CD4-positive, alpha-beta T cell treated with Interleukin-15 for 4 hours (primary cell): ENCODE measurements around the gene ACSBG1.
A peak's percentile ranks its signal among the peaks of the same experiment; 100 is the strongest.
"Not testable (repeated sequence)": the region's sequence is repeated elsewhere in the genome, so short reads cannot be mapped to it uniquely, and the experiment has no call there.

Experiments used
- DNase-seq: peaks from one replicate; pipeline ENCODE4 v3.0.0-alpha.2; 2020; ENCODE audit warnings: low spot score

ACSBG1 gene

DNA sequence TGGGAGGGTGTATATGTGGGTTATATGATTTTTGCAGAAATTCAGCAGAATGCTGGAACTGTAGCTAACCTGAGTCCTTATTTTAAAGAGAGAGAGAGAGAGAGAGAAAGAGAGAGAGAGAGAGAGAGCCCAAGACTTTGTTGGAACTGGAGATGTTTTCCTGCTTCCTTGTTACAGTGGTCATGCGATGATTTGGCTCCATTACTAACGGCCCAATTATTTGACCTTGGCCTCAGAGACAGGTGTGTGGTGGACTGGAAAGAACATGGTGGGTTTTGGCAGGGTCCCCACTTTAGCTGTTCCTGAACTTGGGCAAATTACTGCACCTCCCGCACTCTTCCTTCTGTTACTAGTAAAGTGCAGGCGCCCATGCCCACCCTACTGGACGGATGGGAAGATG lies 14.8 kb upstream of the ACSBG1 start:
- no peak for DNase-seq

DNA sequence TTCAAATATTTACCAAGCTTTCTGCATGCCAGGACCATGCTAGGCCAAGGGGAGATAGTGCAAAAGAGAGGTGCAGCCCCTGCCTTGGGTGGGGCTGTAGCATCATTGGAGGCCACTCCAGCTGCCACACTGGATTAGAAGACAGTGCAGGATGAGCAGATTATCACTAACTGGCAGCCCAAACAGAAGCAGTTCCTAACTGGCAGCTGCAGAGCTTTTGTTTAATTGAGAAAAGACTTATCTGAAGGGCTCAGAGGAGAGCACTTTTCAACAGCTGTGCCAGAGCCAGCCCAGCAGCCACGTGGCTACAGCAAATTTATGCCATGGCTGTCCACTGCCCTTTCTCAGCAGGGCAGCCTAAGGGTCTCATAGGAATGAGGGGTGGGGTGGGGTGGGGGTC lies 13.5 kb upstream of the ACSBG1 start:
- no peak for DNase-seq

DNA sequence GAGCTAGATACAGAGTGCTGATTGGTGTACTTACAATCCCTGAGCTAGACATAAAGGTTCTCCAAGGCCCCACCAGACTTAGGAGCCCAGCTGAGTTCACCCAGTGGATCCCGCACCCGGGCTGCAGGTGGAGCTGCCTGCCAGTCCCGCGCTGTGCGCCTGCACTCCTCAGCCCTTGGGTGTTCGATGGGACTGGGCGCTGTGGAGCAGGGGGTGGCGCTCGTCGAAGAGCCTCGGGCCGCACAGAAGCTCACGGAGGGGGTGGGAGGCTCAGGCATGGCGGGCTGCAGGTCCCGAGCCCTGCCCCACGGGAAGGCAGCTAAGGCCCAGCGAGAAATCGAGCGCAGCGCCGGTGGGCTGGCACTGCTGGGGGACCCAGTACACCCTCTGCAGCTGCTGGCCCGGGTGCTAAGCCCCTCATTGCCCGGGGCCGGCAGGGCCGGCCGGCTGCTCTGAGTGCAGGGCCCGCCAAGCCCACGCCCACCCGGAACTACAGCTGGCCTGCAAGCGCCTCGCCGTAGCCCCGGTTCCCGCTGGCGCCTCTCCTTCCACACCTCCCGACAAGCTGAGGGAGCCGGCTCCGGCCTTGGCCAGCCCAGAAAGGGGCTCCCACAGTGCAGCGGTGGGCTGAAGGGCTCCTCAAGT lies 11.7 kb upstream of the ACSBG1 start:
- DNase-seq: not testable (repeated sequence)

DNA sequence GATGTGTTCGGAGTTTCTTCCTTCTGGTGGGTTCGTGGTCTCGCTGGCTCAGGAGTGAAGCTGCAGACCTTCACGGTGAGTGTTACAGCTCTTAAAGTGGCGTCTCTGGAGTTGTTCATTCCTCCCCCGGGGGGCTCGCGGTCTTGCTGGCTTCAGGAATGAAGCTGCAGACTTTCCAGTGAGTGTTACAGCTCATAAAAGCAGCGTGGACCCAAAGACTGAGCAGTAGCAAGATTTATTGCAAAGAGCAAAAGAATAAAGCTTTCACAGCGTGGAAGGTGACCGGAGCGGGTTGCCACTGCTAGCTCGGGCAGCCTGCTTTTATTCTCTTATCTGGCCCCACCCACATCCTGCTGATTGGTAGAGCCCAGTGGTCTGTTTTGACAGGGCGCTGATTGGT lies 11.0 kb upstream of the ACSBG1 start:
- DNase-seq: not testable (repeated sequence)

DNA sequence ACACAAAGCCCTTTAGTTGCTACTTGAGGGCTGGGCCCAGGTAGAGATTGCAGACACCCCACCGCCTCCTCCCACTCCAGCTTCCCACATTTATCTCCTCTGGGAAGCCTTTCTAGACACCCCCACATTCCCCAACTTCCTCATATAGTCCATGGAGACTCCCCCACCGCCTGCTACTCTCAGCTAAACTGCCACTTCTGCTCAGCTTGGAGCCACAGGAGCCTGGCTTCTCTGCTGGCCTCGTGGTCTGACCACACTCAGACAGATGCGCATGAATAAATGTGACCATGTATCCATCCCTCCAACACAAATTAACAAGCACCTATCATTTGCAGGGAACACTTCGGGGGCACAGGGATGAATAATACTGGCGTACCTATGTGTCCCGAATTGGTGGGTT lies 10.5 kb upstream of the ACSBG1 start:
- no peak for DNase-seq

DNA sequence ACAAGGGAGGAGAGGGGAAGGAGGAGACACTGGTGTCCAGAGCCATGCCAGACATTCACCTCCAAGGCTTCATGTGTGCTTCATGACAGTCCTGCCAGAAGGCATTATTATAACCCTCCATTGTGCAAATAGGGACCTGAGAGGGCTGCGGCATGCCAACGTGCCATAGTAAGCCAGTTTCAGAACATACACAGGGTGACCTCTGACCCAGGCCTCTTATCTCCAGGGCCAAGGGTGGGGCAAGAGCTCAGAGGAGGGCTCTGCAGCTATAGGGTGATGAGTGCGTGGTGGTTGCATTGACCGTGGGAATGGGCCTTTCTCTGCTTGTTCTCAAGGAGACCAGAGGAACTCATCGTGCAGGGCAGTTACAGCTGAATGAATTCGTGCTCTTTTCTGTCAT lies 9.7 kb upstream of the ACSBG1 start:
- no peak for DNase-seq

DNA sequence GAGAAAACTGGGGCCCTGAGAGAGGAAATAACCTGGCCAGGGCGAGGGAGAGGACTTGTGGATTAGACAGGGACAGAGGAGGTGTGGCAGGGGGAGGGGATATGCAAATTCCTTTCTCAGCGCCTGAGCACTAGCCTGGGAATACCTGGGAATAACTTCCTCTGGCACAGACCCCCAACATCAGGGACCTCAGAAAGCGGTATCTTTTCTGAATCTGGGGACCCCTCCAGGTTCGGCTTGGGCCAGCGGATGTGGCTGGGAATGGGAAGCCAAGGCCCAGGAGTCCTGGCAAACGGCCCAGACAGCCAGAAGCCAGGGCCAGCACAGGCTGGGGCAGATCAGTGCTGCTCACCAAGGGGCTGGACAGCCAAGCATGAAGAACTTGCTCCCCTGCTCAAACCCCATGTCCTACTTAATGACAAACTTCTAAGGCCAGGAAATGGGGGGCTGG lies 9.2 kb upstream of the ACSBG1 start:
- no peak for DNase-seq

DNA sequence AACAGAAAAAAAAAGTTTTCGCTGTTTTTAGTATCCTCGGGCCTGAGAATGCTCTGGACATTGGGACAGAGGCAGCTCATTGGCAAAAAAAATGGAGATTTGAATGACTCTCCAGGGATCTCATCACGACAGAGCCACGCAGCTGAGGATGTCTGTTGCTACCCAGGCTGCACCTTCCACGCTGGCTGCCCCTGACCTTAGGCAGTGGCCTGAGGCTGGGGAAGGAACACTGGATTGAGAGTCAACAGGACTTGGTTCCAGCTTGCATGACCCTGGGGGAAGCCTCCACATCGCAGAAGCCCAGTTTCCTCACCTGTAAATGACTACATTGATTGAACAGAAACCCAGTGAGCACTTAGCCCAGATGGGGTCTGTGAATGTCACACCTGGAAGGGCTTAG lies 8.7 kb upstream of the ACSBG1 start:
- DNase-seq: no peak

DNA sequence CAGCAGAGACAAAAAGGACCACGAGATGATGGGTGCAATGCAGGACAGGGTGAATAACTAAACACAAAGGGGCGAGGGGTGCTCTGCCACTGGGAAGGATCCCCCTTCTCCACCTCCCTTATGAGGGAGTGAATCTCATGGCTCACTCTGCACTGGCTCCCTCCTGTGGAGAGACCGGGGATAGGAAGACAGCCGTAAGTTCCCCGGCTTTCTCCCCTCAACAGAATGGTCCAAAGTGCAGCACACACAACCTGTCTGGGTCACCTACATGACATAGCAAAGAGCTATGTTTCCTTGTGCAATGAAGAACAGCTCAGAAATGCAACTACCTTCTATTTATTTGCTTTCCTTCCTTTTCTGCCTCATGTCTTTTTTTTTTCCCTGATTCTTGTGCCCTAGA lies 7.8 kb upstream of the ACSBG1 start:
- DNase-seq: no peak

DNA sequence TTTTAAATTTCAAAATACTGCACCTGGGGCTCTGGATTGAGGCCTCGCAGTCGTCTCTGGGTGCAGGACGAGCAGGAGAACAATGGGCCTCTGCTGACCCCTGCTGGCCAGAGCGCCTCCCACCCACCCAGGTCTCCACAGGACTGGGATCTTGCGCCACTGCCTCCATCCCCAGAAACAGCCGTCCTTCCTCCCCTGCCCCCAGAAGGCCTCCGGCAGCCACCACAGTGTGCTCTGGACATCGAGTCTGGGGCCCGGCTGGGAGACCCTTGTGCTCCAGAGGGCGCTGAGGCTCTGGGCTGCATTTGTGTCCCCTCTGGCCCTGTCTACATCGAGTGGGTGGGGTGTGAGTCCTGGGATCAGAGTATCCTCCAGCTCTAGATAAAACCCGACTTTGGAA lies 6.7 kb upstream of the ACSBG1 start:
- DNase-seq: peak; percentile 78

DNA sequence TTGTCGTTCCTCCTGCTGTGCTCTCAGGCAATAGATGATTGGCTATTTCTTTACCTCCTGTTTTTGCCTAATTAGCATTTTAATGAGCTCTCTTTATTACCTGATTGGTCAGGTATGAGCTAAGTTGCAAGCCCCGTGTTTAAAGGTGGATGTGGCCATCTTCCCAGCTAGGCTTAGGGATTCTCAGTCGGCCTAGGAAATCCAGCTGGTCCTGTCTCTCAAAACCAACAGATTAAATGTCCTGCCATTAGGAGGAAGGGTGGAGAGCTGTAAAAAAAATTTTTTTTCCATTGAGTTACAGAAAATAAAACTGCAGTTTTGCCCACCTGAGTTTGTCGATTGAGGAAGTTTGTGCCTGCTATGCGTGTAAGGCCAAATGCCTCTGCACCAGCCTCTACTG lies 5.4 kb upstream of the ACSBG1 start:
- DNase-seq: no peak

DNA sequence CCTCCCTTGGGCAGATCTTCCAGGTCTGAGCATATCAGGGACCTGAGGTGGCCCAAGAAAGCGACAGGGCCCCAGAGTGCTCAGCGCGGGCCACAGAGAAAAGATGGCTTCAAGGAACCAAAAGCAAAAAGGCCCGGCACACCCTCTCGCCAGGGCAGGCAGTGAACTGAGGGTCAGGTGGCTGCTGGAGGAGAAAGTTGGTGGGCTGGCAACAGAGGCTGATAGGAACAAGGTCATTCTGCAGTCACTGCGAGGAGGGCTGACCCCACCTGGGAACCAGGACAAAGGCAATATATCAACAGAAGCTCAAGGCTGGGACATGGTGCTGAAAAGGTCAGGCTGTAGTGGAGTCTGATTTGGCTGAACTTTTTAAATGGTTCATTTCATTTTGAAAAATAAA lies 2.8 kb upstream of the ACSBG1 start:
- no peak for DNase-seq

DNA sequence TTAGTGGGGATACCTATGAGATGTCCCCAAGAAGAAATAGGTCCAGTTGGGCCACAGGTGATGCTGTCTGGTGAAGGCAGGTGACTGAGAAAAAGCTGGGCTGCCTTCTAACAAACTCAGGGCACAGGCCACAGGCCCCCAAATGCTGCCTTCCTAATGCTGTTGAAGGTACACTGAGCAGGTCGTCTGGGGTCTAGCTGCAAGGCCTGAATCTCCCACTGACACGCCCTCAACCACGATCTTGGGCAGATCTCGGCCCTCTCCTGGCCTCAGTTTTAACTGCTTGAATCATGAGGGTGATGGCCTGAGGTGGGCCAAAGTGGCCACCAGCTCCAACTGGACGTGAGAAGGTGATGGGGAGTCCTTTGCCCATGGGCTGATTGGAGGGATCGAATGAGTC lies 2.1 kb upstream of the ACSBG1 start:
- no peak for DNase-seq

DNA sequence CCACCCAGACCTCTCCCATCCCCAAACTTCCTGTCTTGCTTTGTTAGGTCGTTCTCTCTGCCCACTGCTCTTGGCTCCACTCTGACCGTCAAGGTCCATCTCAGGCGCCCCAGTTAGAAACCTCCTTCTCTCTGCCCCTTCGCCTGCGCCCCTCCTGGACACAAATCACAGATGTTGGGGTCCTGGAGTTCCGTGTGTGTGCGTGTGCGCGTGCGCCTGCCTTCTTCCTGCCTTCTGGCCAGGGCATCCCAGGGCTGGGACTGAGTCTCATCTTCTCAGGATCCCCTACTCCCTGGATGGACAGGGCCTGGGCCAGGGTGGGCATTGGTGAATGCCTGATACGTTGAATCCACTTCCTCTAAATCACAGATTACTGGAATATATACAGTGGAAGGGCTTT lies 869 bp downstream of the ACSBG1 start:
- DNase-seq: no peak

DNA sequence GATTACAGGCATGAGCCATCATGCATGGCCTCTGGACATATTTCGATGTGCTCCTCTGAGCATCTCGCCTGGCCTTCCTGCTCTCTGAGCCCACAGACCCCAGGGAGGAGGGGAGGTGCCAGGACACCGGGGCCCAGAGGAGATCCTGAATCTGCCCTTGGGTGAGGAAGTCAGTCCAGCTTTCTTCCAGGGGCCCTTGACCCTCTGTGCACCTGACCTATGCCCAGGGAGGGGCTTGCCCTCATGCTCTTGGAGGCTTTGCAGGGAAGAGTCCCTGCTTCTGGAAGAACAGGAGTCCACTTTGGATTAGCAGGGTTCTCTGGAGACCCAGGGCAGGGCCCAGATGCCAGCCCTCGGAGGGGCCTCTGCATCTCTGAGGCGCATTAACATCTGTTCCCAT lies 1.4 kb downstream of the ACSBG1 start:
- no peak for DNase-seq

DNA sequence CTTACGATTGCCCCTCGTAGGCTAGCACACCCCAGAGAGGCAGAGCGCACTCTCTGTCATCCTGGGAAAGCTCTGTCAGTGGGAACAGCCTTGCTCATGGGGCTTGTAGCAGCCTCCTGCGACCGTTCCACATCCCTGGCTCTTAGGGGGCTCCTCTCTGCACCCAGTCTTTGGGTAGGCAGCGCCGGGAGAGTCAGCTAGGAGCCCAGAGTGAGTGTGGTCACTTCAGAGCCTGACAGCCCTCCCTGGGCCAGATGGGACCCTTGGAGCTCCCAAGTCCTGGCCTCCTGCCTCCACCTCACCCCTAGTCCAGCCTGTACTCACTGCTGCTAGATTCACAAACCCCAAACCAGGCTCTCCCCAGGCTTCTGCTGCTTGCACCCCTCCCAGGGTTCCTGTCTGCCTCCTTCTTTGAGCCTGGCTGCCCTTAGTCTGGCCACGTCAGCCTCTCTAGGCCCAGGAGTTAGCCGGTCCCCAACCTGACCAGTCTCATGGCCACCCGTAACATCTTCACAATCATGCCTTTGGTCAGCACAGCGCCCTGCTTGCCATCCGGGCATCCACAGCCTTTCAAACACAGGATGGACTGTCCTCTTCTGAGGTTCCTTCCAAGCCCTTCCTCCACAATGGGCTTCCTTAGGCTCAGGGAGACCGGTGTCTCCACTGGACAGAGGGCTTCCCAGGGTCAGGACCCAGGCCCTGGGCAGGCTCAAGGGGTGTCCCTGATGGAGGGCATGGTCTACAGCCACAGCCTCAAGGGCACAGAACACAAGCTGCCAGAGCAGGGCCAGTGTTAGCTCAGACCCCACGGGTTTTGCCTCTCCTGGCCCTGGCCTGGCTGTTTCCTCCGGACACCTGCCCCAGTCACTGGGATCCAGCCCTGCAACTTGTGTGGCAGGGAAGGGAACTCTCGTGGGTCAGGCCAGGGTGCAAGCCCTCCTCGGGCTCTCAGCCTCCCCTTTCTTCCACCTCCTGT lies 4.6 kb downstream of the ACSBG1 start:
- no peak for DNase-seq

DNA sequence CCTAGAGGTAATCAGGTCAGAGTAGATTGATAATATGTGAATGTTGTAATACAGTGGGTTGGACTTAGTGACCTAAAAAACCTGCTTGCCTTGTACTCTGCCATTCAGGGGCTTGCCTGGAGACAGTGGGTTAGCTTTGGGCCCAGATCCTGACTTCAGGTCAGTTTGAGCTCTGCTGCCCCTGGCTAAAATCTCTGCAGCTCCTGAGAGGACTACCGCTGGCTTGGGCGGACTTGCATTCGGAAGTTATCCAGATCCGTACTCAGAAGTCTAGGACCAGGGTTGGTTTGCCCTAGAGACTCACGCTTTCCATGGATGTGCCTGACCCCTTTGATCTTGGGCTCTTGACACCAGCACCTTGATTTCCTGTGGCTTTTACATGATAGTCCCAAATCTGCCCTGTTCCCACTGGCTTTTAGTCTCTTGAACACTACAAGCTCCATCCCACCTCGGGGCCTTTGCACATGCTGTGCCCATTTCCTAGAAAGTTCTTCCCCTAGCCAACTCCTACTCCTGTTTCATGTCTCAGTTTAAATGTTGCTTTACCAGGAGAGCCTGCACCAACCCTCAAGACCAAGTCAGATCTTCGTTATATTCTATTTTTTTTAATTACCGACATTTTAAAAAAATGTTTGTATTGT lies 5.9 kb downstream of the ACSBG1 start:
- no peak for DNase-seq

DNA sequence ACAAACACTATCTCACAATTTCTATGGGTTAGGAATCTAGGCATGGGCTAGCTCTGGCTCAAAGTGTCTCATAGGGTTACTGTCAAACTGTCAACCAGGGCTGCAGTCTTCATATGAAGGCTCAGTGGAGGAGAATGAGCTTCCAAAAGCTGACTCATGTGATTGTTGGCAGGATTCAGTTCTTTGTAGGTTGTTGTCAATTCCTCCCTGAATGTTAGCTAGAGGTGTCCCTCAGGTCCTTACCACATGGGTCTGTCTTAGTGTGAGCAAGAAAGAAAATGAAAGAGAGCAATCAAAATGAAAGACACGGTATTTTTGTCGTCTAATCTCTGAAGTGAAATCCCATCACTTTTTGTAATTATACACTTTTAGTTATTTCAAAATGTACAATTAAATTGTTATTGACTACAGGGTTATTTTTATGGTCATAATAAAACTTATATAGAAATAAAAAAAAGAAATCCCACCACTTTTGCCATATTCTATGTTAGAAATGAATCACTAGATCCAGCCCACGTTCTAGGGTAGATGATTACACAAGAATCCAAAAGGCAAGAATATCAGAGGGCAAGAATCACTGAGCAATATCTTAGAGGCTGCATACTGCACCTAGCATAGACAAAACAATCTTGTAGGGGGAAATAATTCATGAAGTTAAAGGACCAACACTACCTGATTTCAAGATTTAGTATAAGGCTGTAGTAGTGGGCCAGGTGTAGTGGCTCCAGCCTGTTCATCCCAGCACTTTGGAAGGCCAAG lies 8.4 kb downstream of the ACSBG1 start:
- DNase-seq: no peak

DNA sequence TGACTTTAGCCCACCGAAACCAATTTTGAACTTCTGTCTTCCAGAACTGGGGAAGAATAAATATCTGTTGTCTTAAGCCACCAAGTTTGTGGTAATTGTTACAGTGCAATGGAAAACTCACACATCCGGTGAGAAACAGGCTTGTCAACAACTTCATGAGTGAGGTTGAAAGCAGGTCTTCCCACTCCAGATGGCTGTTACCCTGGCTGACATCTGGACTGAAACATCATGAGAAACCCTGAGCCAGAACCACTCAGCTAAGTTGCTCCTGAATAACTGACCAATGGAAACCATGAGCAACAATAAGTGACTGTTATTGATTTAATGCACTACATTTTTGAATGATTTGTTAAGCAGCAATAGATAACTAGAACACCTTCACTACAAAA lies 10.3 kb downstream of the ACSBG1 start:
- no peak for DNase-seq

DNA sequence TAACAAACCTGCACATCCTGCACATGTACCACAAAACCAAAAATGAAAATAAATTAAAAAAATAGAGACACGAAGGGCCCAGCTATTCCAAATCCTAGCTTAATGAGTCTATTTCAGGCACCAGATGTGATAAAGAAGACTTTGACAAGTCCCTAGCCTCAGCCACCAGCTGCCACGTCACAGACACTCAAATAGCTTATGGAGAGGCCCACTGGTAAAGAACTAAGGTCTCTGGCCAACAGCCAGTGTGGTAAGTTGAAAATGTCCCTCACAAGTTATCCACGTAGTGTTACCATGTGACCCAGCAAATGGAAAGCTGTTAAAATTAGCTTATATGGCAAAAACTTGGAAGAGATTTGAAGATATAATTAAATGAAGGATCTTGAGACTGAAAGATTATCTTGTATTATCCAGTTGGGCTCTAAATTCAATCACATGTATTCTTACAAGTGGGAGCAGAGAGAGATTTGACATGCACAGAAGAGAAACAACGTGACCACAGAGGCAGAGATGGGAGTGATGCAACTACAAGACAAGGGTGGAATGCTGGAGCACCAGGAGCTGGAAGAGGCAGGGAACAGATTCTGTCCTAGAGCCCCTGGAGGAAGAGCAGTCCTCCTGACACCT lies 10.9 kb downstream of the ACSBG1 start:
- no peak for DNase-seq

DNA sequence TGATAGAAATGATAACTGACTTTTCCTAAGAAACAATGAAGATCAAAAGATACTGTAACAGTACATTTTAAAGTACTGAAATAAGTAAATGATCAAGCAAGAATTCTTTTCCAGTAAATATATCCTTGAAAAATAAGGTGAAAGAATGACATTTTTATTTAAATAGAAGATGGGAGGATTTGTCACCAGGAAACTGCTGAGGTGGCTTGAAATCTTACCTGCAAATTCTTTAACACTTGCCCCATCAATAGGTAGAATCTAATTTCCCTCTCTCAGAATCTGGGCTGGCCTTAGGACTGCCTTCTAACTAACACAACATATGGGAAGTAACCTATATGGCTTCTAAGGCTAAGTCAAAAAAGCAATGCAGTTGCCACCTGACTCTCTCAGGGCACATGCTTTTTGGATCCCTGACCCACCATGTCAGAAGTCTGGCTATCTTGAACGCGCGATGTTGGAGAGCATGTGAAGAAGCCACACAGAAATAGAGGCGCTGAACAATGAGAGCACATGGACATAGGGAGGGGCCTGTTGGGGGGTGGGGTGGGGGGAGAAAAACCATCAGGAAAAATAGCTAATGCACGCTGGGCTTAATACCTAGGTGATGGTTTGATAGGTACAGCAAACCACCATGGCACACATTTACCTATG lies 11.5 kb downstream of the ACSBG1 start:
- no peak for DNase-seq
